ENCODE results near the gene NFE2. TPM values are rescaled to one million over a fixed set of nuclear protein-coding genes. Genes with fewer than 3 reads are reported as not detected.

Gene NFE2
- total RNA-seq (not detected), polyA plus RNA-seq (under 1 TPM in 1 of 2 donors, not detected in 1; 0.25 TPM)

- Mint-ChIP-seq H3K4me1 (peaks cover 9 to 39% (median 22%) of the 10 kb centered on the region in 4 donors), H3K4me3 (peak within 1 kb of the TSS in 7 of 8 donors; percentile 24 to 69 (median 45)), H3K9me3 (no peaks in the 10 kb centered on the region), H3K36me3 (no peaks in the 10 kb centered on the region), H3K27ac (no peak within 1 kb of the TSS), H3K27me3 (peaks cover 24 to 45% of the 10 kb centered on the region in 2 donors)
- ChIA-PET POLR2A (ENCODE audit: partially characterized antibody) (interaction anchor here (1.6 to 4.5 kb wide), 3 partner anchors 9 to 24 kb away, joined by 5 to 16 read pairs (median 12); partner anchors contain the start of genes CBX5, COPZ1 and HNRNPA1), CTCF (ENCODE audit: partially characterized antibody) (interaction anchor here (1.5 to 2.2 kb wide), 3 partner anchors 10 to 45 kb away, joined by 3 to 8 read pairs (median 3); partner anchors contain the start of gene COPZ1)
- Histone ChIP-seq H3K27me3 (ENCODE audit: insufficient read depth, low read length) (peaks cover 19% of the 10 kb centered on the region), H3K36me3 (ENCODE audit: insufficient read depth, low read length) (no peaks in the 10 kb centered on the region), H3K4me3 (ENCODE audit: low read length in 2 of 2) (no peak within 1 kb of the TSS), H3K27ac (ENCODE audit: low read depth, low read length) (no peak within 1 kb of the TSS), H3K4me1 (ENCODE audit: insufficient read depth, low read length) (peaks cover 27% of the 10 kb centered on the region), H3K9me3 (ENCODE audit: control insufficient read depth in 1 of 2, low read length in 2 of 2) (no peaks in the 10 kb centered on the region)
- DNase-seq = peak in 1 of 5 donors; percentile 37
- intact Hi-C loops (cut with micrococcal nuclease) = no loop called here
Measured at GRCh38 chr12:54300732-54301427, at the start of gene NFE2. TSS of gene NFE2 (minus strand) at chr12:54301015. CDS start at chr12:54295248, 5,767 bp downstream.

GRCh38 chr12:54349679-54350078 lies 48.9 kb upstream of the NFE2 start:
- POLR2A ChIA-PET (ENCODE audit: partially characterized antibody) = no interaction called here
- peaks cover 51 to 62% of the 10 kb centered on the region in 2 donors for H3K36me3 Mint-ChIP-seq
- Histone ChIP-seq H3K27ac (ENCODE audit: low read depth, low read length) (no peak overlapping the region), H3K27me3 (ENCODE audit: insufficient read depth, low read length) (no peaks in the 10 kb centered on the region), H3K4me3 (ENCODE audit: low read length in 2 of 2) (no peak overlapping the region), H3K9me3 (ENCODE audit: control insufficient read depth in 1 of 2, low read length in 2 of 2) (no peaks in the 10 kb centered on the region), H3K4me1 (ENCODE audit: insufficient read depth, low read length) (peaks cover 14% of the 10 kb centered on the region), H3K36me3 (ENCODE audit: insufficient read depth, low read length) (peaks cover 54% of the 10 kb centered on the region)
- H3K4me1 Mint-ChIP-seq = peaks cover 11 to 18% (median 12%) of the 10 kb centered on the region in 4 donors
- no peak for DNase-seq
- CTCF ChIA-PET (ENCODE audit: partially characterized antibody) = interaction anchor here (0.9 to 1.6 kb wide), 2 partner anchors 13 to 14 kb away, joined by 3 to 4 read pairs; no protein-coding TSS in a partner anchor
- H3K27ac Mint-ChIP-seq = peak overlapping the region in 1 of 7 donors; percentile 42
- intact Hi-C loops (cut with micrococcal nuclease) = loop anchor here (10.0 kb wide), 1 partner anchor 355 kb away; no protein-coding TSS in a partner anchor
- H3K9me3 Mint-ChIP-seq = no peaks in the 10 kb centered on the region
- no peaks in the 10 kb centered on the region for H3K27me3 Mint-ChIP-seq
- peak overlapping the region in 1 of 8 donors; percentile 11 for H3K4me3 Mint-ChIP-seq

GRCh38 chr12:54349036-54349435 lies 48.2 kb upstream of the NFE2 start:
- ChIA-PET POLR2A (ENCODE audit: partially characterized antibody) (interaction anchor here (0.6 to 0.7 kb wide), 2 partner anchors 9 to 66 kb away, joined by 3 read pairs; no protein-coding TSS in a partner anchor), CTCF (ENCODE audit: partially characterized antibody) (interaction anchor here (1.6 kb wide), 1 partner anchor 13 kb away, joined by 4 read pairs; no protein-coding TSS in a partner anchor)
- Mint-ChIP-seq H3K9me3 (no peaks in the 10 kb centered on the region), H3K36me3 (peaks cover 50 to 64% of the 10 kb centered on the region in 2 donors), H3K27ac (peak overlapping the region in 1 of 7 donors; percentile 68), H3K27me3 (no peaks in the 10 kb centered on the region), H3K4me3 (no peak overlapping the region), H3K4me1 (peaks cover 11 to 18% (median 12%) of the 10 kb centered on the region in 4 donors)
- Histone ChIP-seq H3K4me1 (ENCODE audit: insufficient read depth, low read length) (peaks cover 14% of the 10 kb centered on the region), H3K9me3 (ENCODE audit: control insufficient read depth in 1 of 2, low read length in 2 of 2) (no peaks in the 10 kb centered on the region), H3K27me3 (ENCODE audit: insufficient read depth, low read length) (no peaks in the 10 kb centered on the region), H3K4me3 (ENCODE audit: low read length in 2 of 2) (no peak overlapping the region), H3K36me3 (ENCODE audit: insufficient read depth, low read length) (peaks cover 55% of the 10 kb centered on the region), H3K27ac (ENCODE audit: low read depth, low read length) (no peak overlapping the region)
- DNase-seq = no peak
- intact Hi-C loops (cut with micrococcal nuclease) = no loop called here

GRCh38 chr12:54341378-54342300 lies 40.8 kb upstream of the NFE2 start:
- peaks cover 47% of the 10 kb centered on the region for H3K36me3 ChIP-seq (ENCODE audit: insufficient read depth, low read length)
- no peaks in the 10 kb centered on the region for H3K27me3 ChIP-seq (ENCODE audit: insufficient read depth, low read length)
- POLR2A ChIA-PET (ENCODE audit: partially characterized antibody) = interaction anchor here (1.7 to 4.4 kb wide), 3 partner anchors 17 to 61 kb away, joined by 6 to 17 read pairs (median 6); partner anchors contain the start of genes CBX5, COPZ1 and HNRNPA1
- no peaks in the 10 kb centered on the region for H3K4me1 ChIP-seq (ENCODE audit: insufficient read depth, low read length)
- H3K4me3 ChIP-seq (ENCODE audit: low read length in 2 of 2) = no peak overlapping the region
- no peak overlapping the region for H3K27ac ChIP-seq (ENCODE audit: low read depth, low read length)
- no peaks in the 10 kb centered on the region for H3K9me3 ChIP-seq (ENCODE audit: control insufficient read depth in 1 of 2, low read length in 2 of 2)
- DNase-seq = no peak
- H3K36me3 Mint-ChIP-seq = peaks cover 34 to 52% of the 10 kb centered on the region in 2 donors
- no peak overlapping the region for H3K27ac Mint-ChIP-seq
- H3K27me3 Mint-ChIP-seq = no peaks in the 10 kb centered on the region
- no peak overlapping the region for H3K4me3 Mint-ChIP-seq
- no peaks in the 10 kb centered on the region for H3K9me3 Mint-ChIP-seq
- peaks cover 0 to 11% (median 10%) of the 10 kb centered on the region in 4 donors for H3K4me1 Mint-ChIP-seq
- intact Hi-C loops (cut with micrococcal nuclease) = no loop called here
- CTCF ChIA-PET (ENCODE audit: partially characterized antibody) = interaction anchor here (0.7 to 2.8 kb wide), 8 partner anchors 10 to 29 kb away, joined by 3 to 9 read pairs (median 4); partner anchors contain the start of gene COPZ1

- Histone ChIP-seq H3K9me3 (ENCODE audit: control insufficient read depth in 1 of 2, low read length in 2 of 2) (no peaks in the 10 kb centered on the region), H3K27me3 (ENCODE audit: insufficient read depth, low read length) (no peaks in the 10 kb centered on the region), H3K36me3 (ENCODE audit: insufficient read depth, low read length) (peaks cover 47% of the 10 kb centered on the region), H3K4me1 (ENCODE audit: insufficient read depth, low read length) (no peaks in the 10 kb centered on the region), H3K27ac (ENCODE audit: low read depth, low read length) (no peak overlapping the region), H3K4me3 (ENCODE audit: low read length in 2 of 2) (no peak overlapping the region)
- H3K27me3 Mint-ChIP-seq = no peaks in the 10 kb centered on the region
- no peak for DNase-seq
- ChIA-PET CTCF (ENCODE audit: partially characterized antibody) (interaction anchor here (0.5 to 2.8 kb wide), 5 partner anchors 9 to 47 kb away, joined by 3 to 9 read pairs (median 3); partner anchors contain the start of gene COPZ1), POLR2A (ENCODE audit: partially characterized antibody) (interaction anchor here (1.7 to 4.4 kb wide), 3 partner anchors 16 to 61 kb away, joined by 6 to 17 read pairs (median 6); partner anchors contain the start of genes CBX5, COPZ1 and HNRNPA1)
- H3K27ac Mint-ChIP-seq = peak overlapping the region in 2 of 7 donors; percentile 33 to 42
- no peak overlapping the region for H3K4me3 Mint-ChIP-seq
- H3K9me3 Mint-ChIP-seq = no peaks in the 10 kb centered on the region
- intact Hi-C loops (cut with micrococcal nuclease) = no loop called here
- peaks cover 34 to 50% of the 10 kb centered on the region in 2 donors for H3K36me3 Mint-ChIP-seq
- peaks cover 0 to 15% (median 12%) of the 10 kb centered on the region in 4 donors for H3K4me1 Mint-ChIP-seq
Measured at GRCh38 chr12:54340846-54341245, 40.0 kb upstream of the NFE2 start.

- H3K4me1 Mint-ChIP-seq = peaks cover under 1 to 21% (median 12%) of the 10 kb centered on the region in 4 donors
- ChIA-PET CTCF (ENCODE audit: partially characterized antibody) (interaction anchor here (1.1 to 7.4 kb wide), 5 partner anchors 15 to 83 kb away, joined by 3 to 101 read pairs (median 28); partner anchors contain the start of gene COPZ1), POLR2A (ENCODE audit: partially characterized antibody) (interaction anchor here (0.6 kb wide), 1 partner anchor 1271 kb away, joined by 3 read pairs; no protein-coding TSS in a partner anchor)
- no peaks in the 10 kb centered on the region for H3K9me3 Mint-ChIP-seq
- no peaks in the 10 kb centered on the region for H3K4me1 ChIP-seq (ENCODE audit: insufficient read depth, low read length)
- no peaks in the 10 kb centered on the region for H3K27me3 Mint-ChIP-seq
- no peak overlapping the region for H3K4me3 ChIP-seq (ENCODE audit: low read length in 2 of 2)
- intact Hi-C loops (cut with micrococcal nuclease) = no loop called here
- no peak overlapping the region for H3K27ac ChIP-seq (ENCODE audit: low read depth, low read length)
- H3K4me3 Mint-ChIP-seq = no peak overlapping the region
- peaks cover 27 to 39% of the 10 kb centered on the region in 2 donors for H3K36me3 Mint-ChIP-seq
- peak overlapping the region in 3 of 7 donors; percentile 22 to 61 (median 51) for H3K27ac Mint-ChIP-seq
- no peaks in the 10 kb centered on the region for H3K9me3 ChIP-seq (ENCODE audit: control insufficient read depth in 1 of 2, low read length in 2 of 2)
- no peak for DNase-seq
- no peaks in the 10 kb centered on the region for H3K27me3 ChIP-seq (ENCODE audit: insufficient read depth, low read length)
- H3K36me3 ChIP-seq (ENCODE audit: insufficient read depth, low read length) = peaks cover 35% of the 10 kb centered on the region
Measured at GRCh38 chr12:54338698-54339296, 38.0 kb upstream of the NFE2 start.
